DMS79 treated with DMSO at 0.1 percent for 48 hours (cell line): ENCODE data around the gene MTMR1.

ENCODE experiments used
- DNase-seq: peaks from one replicate; lab custom pipeline; 2025; lab: John Stamatoyannopoulos, UW

The MTMR1 gene

DNA sequence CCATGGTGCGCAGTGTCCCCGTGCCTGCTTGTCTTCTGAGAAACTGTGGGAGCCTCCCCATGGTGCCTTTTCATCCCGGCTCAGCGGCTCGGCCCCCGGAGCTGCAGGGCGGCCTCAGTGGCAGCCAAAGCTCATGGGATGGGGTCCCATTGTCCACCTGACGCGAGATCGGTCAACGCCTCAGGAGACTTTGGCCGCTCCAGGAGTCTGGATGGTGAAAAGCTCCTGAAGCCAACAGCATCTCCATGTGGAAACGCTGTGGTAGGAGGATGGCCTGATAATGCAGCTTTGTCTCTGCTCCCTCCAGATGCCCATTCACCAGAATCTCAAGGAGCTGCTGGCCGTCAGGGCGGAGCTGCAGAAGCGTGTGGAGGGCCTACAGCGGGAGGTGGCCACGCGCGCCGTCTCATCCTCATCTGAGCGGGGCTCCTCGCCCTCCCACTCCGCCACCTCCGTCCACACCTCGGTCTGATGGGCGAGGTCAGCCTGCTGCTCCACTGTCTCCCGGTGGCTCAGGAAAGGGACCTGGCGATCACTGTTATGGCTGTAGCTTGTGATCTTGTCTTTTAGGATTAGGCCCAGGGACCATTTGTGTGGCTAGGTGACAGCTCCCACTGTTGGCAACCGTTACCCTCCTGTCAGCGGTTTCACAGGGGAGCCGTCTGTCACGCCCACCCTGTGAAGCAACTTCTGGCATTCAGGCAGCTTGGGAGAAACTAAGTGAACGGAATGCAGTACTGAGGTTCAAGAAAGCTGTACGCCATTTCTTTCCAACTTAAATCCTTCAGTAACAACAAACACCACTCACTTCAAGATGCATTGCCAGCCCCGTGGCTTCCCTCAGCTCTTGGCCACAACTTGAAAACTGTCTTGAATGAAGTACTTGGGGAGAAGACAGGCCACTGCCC, 69.3 kb downstream of the MTMR1 start:
- no peak for DNase-seq

DNA sequence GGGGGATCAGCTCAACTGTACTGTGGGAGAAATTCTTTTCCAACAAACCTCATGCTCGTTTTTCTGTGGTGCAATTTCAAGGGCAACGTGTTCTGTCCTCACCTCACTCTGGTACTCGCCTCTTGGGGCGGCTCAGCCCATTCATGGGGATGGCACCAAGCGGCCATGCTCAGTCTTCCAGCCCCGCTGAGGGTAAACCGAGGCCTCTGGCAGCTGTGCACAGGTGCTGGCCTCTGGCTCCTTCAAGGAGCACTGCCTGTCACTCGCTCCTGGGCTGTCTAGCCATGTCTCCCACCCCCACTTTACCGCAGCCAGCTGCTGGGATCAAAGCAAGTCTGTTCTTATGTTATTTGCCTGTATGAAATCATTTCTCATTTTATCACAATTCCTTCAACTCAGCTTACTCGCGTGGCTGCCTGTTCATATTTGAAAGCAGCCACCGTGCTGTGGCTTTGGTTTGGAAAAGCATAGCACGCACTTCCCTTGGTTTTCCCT, 70.2 kb downstream of the MTMR1 start:
- DNase-seq: no peak

DNA sequence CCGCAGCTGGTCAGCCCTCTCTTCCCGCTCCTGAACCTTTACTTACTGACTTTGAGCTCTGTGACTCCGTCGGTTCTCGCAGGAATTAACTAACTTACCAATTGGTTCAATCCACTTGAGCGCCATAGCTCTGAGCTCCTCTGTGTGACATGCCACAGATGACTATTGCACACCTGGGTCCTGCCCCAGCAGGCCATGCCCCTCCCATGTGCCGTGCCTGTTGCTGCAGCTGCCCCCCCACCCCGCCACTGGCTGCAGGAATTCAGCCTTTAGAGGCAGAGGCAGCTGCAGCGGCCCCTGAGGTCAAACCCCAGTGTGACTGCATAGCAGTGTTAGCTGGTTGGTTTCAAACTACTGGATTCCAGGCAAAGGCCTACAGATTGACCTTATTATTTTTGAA, 70.6 kb downstream of the MTMR1 start:
- DNase-seq: no peak

DNA sequence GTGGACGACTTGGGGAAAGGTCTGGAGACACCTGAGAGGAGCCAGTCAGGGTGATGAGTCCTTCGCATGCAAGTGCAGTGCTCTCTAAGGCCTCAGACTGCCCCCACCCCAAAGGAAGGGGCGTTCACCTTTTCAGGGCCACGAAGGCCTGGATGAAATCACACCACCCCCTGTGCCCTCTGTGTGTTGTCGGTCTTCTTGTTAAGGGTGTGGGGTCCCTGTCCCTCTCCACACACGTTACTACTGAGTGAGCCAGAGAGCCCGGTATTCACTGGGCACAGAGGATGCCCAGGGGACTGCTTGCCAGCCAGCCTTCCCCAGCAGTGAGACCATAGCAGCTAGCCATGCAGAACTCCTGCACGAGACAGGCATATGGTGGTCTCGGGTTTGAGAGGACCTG, 72.0 kb downstream of the MTMR1 start:
- no peak for DNase-seq

DNA sequence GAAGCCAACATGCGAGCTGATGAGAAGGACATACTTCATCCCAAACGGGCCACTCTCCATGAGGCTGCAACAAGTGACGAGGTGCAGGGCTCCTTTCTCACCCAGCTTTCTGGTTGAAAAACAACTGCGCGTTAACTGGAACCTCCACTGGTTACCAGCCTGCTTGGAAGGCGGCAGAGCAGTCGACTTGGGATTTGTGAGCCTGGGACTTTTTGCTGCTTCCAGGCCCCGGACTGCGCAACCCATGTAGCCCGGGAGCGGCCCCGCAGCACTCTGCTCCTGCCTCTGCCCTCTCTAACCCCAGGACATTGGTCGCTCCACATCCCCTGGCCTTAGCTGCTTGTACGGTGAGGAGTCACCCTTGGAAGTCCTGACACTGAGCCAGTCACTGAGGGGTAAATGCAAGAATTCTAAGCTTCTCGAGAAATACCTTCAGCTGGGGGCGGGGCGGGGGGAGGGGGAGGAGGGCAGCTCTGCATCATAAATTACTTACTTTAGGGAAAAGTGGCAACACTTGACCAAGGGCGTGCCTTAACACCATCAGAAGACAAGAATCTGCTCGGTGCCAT, 72.7 kb downstream of the MTMR1 start:
- DNase-seq: no peak

DNA sequence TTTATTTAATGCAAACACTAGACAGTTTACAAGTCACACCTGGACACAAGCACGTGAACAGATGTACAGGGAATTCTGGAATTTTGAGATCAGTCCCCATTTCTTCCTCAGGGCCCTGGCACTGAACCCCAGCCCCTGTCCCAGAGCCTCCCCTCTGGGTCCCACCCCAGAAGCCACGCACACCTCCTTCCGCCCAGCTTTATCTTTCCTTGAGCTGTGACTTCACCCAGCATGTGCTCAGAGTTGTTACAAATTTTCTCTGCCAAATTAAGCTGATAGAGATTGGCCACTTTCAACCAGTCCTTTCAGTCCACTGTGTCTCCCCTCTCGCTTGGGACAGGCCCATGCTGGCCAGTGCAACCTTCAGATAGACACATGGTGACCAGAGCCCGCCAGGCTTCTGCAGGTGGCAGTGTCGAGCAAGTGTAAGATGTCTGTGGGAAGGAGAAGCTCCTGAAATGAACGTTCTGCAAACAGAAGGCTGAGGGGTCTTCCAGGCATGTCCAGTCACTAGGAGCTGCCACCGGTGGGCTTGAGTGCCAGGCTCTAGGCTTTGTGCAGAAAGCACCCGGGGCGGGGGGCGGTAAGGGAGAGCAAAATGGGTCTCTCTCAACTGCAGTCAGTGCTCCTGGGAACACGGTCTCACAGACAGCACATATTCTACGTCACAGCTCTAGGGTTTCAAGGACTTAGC, 73.3 kb downstream of the MTMR1 start:
- no peak for DNase-seq

DNA sequence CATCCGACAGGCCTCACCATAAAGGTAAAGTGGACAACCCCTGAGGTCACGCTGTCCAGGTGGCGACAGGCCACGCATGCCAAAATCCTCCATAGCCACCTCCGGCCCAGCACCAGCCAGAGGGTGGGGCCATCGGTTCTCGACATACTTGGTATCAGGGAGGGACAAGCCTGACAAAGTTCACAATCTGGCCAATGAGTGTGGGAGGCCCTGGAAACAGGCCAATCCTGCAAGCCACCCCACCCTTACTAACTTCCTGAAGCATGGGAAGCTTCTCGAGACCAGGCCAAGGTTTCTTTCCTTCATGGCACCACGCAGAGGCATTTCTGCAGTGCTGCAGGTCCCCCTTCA, 73.8 kb downstream of the MTMR1 start:
- DNase-seq: no peak

DNA sequence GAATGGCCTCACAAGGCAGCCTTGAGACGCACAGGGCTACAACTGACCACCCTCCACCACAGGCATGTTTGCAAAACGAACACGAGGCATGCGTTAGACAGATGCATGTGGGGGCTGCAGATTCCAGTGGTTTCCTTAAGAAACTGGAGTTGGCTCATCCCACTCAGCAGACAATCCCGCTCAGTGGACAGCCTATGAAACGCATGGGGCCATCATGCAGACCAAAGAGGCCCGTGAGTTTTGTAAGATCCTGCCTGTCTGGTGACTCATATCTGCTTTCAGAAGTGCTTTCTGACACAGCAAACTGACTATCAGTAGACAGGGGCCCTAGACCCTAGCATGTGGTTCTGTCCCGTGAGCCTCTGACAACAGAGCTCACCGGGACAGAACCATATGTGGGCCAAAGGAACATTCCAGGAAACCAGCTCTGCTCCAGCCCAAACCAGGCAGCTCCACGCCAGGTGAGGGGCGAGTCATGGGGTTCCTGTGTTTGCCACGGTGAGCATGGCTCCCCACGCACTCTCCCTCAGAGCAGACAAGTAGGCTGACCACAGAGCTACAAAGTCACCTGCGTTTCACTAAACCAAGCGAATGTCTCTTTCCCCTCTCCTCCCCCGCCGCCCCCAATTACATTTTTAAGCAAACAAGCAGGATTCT, 74.4 kb downstream of the MTMR1 start:
- no peak for DNase-seq

DNA sequence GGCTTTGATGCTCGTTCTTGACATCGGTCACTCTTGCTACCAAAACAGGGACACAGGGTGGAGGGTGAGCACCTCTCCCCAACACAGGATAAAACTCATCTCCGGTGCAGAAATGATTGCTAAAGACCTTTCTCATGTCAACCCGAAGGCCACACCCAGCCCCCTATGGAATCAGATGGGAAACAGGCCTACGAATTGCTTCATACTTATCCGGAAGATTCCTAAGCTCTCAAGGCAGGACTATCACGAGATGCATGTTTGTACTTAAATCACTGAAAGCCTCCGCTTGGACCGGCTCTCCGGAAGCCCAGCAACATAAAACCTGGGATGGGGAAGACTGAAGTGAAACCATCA, 74.9 kb downstream of the MTMR1 start:
- DNase-seq: no peak

DNA sequence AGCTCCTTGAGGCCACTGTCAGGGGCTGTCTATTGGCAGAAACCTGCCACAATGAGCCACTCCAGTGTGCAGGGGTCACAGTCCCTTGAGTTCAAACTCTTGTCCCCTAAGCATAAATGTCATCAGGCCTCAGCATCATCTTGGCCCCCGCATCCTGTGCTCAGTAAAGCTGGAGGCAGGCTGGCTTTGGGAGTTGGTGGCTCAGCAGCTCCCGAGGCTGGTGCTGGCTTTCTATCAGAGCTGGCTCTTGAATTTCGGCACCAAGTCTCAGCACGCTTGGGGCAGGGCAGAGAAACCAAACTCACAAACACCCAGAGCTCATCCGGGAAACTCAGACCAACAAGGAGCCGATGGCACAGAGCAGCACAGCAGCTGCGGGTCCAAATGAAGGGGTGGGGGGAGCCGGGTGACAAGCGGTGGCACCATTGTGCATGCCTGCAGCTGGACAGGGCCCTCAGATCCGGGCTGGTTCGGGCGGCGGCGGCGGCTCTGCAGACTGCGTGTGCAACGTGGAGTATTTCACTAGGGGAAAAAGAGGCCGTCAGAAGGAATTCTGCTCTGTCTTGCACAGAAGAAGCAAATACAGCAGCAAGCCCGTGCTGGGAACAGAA, 75.5 kb downstream of the MTMR1 start:
- no peak for DNase-seq

DNA sequence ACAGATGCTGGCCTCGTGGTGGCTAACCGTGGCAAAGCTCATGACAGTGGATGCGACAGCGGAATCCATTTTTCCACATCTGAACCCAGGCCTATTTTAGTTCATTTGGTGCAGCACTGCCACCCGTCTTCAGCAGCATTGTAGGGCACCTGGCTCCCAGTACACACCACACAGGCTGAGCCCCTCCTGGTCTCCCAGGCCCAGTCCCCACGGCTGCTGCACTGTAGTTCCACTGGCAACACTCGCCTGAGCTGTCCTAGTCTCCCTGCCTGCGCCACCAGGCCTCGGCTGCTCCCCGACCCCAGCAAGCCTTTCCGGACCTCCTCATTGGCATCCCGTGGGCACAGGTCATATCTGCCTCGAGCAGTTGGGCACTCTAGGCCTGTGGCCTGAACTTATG, 76.2 kb downstream of the MTMR1 start:
- DNase-seq: no peak

DNA sequence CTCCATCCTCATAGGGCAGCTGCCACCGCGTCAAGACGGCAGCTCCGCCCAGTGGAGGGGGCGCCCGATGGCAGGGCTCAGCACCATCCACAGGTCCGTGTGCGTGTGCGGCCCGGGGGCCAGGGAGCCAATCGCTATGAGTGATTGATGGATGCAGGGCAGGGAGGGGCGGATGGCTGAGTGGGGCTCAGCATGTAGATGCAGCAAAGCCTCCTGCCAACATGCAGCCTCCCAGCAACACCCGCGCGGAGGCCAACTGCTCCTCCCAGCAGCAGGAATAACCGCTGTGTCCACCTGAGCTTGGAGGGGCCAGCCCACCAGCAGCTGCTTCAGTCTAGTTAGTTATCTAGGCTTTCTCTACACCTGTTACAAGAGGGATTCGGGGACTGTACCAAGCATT, 77.4 kb downstream of the MTMR1 start:
- no peak for DNase-seq

DNA sequence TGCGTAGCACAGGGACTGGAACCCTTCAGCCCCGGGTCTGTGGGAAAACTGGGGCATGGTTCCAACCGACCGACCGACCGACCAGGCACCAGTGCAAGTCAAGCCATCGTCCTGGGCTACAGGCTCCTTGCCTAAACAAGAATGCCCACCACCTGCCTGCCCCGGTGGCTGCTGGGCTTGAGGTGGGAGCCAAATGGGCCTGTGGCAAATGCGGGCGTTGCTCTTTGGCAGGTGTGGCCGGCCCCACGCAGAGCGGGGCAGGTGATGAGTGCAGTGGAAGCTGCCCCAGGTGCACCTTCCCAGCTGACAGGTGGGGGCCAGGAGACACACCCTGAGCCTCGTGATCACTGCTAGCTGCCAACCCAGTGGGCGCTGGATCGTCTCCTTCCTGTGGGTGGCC, 77.9 kb downstream of the MTMR1 start:
- no peak for DNase-seq

DNA sequence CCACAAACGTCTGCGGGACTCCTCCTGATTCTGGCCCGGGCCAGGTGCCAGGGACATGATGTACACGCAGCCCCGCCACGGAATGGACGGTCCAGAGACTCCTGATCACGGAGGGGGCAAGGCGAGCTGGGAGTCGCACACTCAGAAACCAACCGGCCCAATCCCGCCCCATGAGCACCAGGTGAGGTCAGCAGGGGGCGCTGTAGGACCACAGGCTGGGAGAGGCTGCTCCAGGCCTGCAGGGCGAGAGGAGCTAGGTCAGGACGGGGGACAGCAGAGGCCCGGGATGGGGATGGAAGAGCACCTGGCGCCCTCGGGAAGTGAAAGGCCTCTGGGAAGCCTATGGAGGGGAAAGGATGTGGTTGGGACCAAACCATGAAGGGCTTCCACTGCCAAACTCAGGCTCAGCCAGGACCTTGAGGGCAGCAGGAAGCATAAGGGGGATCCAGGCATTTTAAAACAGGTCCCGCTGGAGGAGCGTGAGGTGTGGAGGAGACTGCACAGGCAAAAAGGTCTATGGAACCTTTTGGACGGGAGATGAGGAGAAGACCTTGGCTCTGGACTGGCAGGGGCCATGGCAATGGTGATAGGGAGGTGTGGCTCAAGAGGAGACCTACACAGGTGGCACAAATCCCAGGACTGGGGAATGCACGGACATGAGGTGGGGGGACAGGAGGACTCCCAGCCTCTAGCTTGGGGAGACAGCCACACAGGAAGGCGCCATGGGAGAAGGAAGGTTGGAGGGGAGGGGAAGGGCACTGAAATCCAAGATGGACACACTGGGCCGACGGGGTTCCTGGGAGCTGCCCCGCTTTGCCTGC, 79.2 kb downstream of the MTMR1 start:
- peak; percentile 17 for DNase-seq

DNA sequence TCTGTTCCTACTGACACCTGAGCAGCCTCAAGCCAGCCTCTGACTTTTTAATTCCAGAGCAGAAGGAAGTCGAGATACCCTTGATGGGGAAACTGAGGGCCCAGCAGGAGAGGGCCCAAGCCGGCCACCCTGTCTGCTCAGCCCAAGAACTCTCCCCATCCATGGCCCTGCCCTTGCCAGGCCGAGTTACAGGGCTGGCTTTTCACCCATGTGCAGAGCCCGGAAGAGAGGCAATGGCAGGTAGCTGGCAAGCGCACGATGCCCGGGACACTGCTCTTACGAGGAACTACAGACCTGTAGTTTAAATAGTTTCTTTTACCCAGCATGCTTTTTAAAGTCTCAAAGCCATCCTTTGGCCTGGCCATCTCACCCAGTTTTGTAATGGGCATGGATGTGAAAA, 79.9 kb downstream of the MTMR1 start:
- no peak for DNase-seq

DNA sequence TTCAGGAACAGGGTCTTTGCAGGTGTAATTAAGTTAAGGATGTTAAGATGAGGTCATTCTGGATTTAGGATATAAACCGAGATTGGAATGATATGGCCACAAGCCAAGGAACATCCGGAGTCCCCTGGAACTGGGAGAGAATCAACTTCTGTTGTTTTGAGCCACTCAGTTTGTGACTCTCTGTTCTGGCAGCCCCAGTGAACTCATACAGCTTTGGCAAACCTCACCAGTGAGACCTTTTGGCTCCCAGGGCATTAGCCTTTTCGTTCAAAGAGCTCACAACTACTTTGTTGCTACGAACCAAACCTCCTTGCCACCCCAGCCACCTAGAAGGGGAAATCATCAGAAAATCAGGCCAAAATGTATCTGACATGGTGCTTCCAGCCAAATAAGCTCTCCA, 80.4 kb downstream of the MTMR1 start:
- no peak for DNase-seq

DNA sequence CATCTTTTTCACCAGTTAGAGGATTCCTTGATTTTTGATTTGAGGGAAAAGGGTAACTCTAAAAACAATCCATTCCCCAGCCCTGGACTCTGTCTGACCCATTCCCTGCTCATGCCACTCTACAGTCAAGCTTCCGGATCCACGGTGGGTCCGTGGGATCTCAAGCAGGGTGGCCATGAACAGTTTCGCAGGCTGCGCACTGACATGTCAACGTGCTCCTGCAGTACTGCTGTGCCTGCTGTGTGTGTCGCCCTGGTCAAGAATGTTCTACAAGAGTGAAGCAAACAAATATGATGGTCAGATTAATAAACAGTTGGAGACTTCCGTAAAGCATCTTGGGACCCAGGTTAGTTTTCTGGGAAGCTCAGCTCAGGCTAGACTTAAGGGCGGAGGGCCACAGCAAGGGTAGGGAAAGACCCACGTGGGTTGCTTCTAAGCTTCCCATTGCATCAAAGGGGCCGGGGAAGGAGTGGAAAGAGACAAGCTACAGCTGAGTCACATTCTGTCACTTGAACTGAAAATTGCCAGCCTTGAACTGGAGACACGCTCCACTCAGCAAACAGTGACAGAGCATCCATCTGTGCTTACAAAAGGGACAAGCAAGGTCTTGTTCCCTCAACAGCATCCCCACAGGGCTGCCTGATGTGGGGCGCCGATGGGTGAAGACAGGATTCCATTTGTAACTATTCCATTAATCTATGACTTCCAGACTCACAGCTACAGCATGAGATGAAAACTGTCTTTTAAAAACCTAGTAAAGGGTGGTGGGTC, 81.8 kb downstream of the MTMR1 start:
- DNase-seq: no peak

DNA sequence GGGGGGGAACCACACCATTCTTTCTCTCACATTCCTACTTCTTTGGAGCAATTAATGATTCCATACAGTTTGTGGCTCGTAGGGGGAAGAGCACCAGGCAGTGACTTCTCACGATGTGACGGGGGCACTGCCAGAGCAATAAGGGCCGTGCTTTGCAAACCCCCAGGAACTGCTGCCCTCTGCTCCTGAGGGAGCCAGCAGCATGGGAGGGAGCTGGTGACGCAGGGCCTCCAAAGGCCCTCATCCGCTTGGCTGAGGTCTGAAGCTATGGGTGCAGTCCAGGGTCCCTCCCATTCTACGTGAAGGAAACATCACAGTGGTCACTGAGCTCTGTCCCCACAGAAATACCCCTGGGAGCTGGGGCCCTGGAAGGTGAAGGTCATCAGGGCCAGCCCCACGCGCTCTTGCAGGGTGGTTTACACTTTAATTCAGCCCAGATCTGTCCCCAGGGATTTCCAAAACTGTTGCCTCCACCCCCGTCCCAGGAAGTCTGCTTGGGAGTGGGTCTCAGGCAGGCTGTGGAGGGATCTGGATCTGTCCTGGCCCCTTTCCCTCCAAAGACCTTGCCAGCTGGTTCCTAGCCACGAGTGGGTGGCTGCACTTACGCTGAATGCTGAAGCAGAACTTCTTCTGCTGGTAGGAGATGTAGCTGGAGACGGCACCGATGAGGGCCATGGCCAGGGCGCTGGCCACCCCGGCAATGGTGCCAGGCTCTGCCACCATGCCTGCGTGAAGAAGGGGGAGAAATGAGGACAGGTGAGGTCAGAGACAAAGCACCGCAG, 82.6 kb downstream of the MTMR1 start:
- DNase-seq: no peak

DNA sequence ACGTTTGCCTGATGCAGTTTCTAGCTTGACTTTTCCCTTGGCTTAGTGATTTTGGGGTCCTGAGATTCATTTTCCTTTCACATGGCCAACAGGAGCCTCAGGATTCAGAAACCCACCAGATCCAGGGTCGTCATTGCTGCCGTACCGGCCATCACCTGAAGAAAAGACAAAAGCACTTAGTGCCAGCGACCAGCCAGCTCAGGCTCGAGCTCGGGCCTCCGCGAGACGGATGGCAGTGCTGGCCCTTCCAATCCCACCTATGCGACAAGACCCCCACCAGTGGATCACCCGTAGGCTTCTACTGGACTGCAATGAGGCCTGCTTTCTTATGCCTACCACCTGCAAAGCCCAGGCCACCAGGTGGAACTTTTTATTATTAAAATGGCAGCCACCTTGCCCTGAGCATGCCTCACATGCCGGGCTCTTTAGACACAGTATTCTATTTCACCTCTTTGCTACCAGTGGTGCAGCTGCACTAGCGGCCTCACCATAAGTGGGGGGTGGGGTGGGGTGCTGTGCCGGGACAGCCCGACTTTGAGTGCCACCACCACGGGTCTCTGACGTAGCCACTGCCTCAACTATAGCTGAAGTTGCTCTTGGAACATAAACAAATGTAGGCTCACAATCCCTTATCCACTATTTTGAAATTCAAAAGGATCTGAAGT, 84.3 kb downstream of the MTMR1 start:
- DNase-seq: no peak
